ENCODE measurements around the gene MARCHF10. TPM values are rescaled to one million over a fixed set of nuclear protein-coding genes. Genes with fewer than 3 reads are reported as not detected.
"Not testable (repeated sequence)": the region's sequence is repeated elsewhere in the genome, so short reads cannot be mapped to it uniquely, and the experiment has no call there.

Gene MARCHF10
- total and polyA plus RNA-seq, 4 donors: not detected

GRCh38 chr17:62700964-62701705 lies 107.0 kb downstream of the MARCHF10 start:
- Histone ChIP-seq H3K4me3 (ENCODE audit: low read length in 2 of 2) (no peak overlapping the region), H3K36me3 (ENCODE audit: control insufficient read depth in 1 of 2, insufficient read depth in 2 of 2, low read length in 1 of 2) (no peaks in the 10 kb centered on the region), H3K27ac (ENCODE audit: low read depth in 1 of 2, low read length in 2 of 2) (no peak overlapping the region), H3K27me3 (ENCODE audit: control insufficient read depth in 1 of 2, insufficient read depth in 2 of 2, low read length in 1 of 2) (no peaks in the 10 kb centered on the region), H3K9me3 (ENCODE audit: control insufficient read depth, low read length) (no peaks in the 10 kb centered on the region), H3K4me1 (ENCODE audit: control insufficient read depth in 1 of 2, insufficient read depth in 2 of 2, low read length in 2 of 2) (no peaks in the 10 kb centered on the region)
- intact Hi-C loops (cut with DNase I): loop anchor here (10.0 kb wide), 3 partner anchors 374 to 914 kb away; no protein-coding TSS in a partner anchor
- DNase-seq (peak in 1 of 2 donors; percentile 28), ATAC-seq (ENCODE audit: low FRiP score) (no peak)
- 78% methylated on average over 12 of the region's 12 CpGs for WGBS, 2 donors

- DNase-seq: peak in 1 of 2 donors; percentile 40
- H3K9me3 ChIP-seq (ENCODE audit: control insufficient read depth, low read length); ATAC-seq (ENCODE audit: low FRiP score); intact Hi-C loops (cut with DNase I); H3K36me3 ChIP-seq (ENCODE audit: control insufficient read depth in 1 of 2, insufficient read depth in 2 of 2, low read length in 1 of 2); H3K4me1 ChIP-seq (ENCODE audit: control insufficient read depth in 1 of 2, insufficient read depth in 2 of 2, low read length in 2 of 2); H3K27ac ChIP-seq (ENCODE audit: low read depth in 1 of 2, low read length in 2 of 2); H3K27me3 ChIP-seq (ENCODE audit: control insufficient read depth in 1 of 2, insufficient read depth in 2 of 2, low read length in 1 of 2); H3K4me3 ChIP-seq (ENCODE audit: low read length in 2 of 2): not testable (repeated sequence)
- 85 to 96% methylated on average over 11 of the region's 11 CpGs for WGBS, 2 donors
These were observed 109.7 kb downstream of the MARCHF10 start for GRCh38 chr17:62698459-62698858.

- intact Hi-C loops (cut with DNase I): no loop called here
- WGBS, 2 donors: 2 to 13% methylated on average over 27 of the region's 27 CpGs
- Histone ChIP-seq H3K36me3 (ENCODE audit: control insufficient read depth in 1 of 2, insufficient read depth in 2 of 2, low read length in 1 of 2) (no peaks in the 10 kb centered on the region), H3K4me3 (ENCODE audit: low read length in 2 of 2) (no peak overlapping the region), H3K27ac (ENCODE audit: low read depth in 1 of 2, low read length in 2 of 2) (no peak overlapping the region), H3K9me3 (ENCODE audit: control insufficient read depth, low read length) (no peaks in the 10 kb centered on the region), H3K4me1 (ENCODE audit: control insufficient read depth in 1 of 2, insufficient read depth in 2 of 2, low read length in 2 of 2) (no peaks in the 10 kb centered on the region), H3K27me3 (ENCODE audit: control insufficient read depth in 1 of 2, insufficient read depth in 2 of 2, low read length in 1 of 2) (no peaks in the 10 kb centered on the region)
- peak; percentile 74 to 80 for DNase-seq
- ATAC-seq (ENCODE audit: low FRiP score): peak; percentile 49
These were observed 111.2 kb downstream of the MARCHF10 start for GRCh38 chr17:62696726-62697490.

GRCh38 chr17:62696256-62696655 lies 111.9 kb downstream of the MARCHF10 start:
- no peaks in the 10 kb centered on the region for H3K4me1 ChIP-seq (ENCODE audit: control insufficient read depth in 1 of 2, insufficient read depth in 2 of 2, low read length in 2 of 2)
- 43 to 51% methylated on average over 10 of the region's 10 CpGs for WGBS, 2 donors
- no peaks in the 10 kb centered on the region for H3K36me3 ChIP-seq (ENCODE audit: control insufficient read depth in 1 of 2, insufficient read depth in 2 of 2, low read length in 1 of 2)
- no peaks in the 10 kb centered on the region for H3K27me3 ChIP-seq (ENCODE audit: control insufficient read depth in 1 of 2, insufficient read depth in 2 of 2, low read length in 1 of 2)
- no peak overlapping the region for H3K4me3 ChIP-seq (ENCODE audit: low read length in 2 of 2)
- intact Hi-C loops (cut with DNase I): no loop called here
- peak in 1 of 2 donors; percentile 68 for DNase-seq
- no peak overlapping the region for H3K27ac ChIP-seq (ENCODE audit: low read depth in 1 of 2, low read length in 2 of 2)
- H3K9me3 ChIP-seq (ENCODE audit: control insufficient read depth, low read length): no peaks in the 10 kb centered on the region
- peak; percentile 4 for ATAC-seq (ENCODE audit: low FRiP score)

DNA sequence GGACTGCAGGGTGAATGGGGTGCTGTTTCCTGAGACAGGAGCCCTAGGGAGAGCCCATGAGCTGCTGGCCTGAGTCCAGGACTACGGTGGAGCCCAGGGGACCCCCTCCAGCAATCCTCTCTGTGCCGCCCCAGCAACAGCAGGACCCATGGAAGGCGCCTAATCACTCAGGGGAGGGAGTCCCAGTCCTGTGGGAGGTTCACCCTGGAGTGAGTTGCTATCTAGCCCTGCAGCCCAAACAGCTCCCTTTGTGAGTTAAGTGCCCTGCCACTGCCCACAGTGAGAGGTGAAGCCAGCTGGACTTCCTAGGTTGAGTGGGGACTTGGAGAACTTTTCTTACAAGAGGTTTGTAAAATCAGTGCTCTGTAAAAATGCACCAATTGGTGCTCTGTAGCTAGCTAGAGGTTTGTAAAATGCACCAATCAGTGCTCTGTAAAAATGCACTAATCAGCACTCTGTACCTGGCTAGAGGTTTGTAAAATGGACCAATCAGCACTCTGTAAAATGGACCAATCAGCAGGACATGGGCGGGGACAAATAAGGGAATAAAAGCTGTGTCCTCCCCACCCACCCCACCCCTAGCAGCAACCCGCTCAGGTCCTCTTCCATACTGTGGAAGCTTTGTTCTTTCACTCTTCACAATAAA lies 112.9 kb downstream of the MARCHF10 start:
- H3K9me3 ChIP-seq (ENCODE audit: control insufficient read depth, low read length); ATAC-seq (ENCODE audit: low FRiP score); DNase-seq; H3K27ac ChIP-seq (ENCODE audit: low read depth in 1 of 2, low read length in 2 of 2); H3K4me1 ChIP-seq (ENCODE audit: control insufficient read depth in 1 of 2, insufficient read depth in 2 of 2, low read length in 2 of 2); intact Hi-C loops (cut with DNase I); H3K4me3 ChIP-seq (ENCODE audit: low read length in 2 of 2); H3K27me3 ChIP-seq (ENCODE audit: control insufficient read depth in 1 of 2, insufficient read depth in 2 of 2, low read length in 1 of 2); H3K36me3 ChIP-seq (ENCODE audit: control insufficient read depth in 1 of 2, insufficient read depth in 2 of 2, low read length in 1 of 2): not testable (repeated sequence)
- WGBS, 2 donors: 90 to 95% methylated on average over 5 of the region's 5 CpGs

DNA sequence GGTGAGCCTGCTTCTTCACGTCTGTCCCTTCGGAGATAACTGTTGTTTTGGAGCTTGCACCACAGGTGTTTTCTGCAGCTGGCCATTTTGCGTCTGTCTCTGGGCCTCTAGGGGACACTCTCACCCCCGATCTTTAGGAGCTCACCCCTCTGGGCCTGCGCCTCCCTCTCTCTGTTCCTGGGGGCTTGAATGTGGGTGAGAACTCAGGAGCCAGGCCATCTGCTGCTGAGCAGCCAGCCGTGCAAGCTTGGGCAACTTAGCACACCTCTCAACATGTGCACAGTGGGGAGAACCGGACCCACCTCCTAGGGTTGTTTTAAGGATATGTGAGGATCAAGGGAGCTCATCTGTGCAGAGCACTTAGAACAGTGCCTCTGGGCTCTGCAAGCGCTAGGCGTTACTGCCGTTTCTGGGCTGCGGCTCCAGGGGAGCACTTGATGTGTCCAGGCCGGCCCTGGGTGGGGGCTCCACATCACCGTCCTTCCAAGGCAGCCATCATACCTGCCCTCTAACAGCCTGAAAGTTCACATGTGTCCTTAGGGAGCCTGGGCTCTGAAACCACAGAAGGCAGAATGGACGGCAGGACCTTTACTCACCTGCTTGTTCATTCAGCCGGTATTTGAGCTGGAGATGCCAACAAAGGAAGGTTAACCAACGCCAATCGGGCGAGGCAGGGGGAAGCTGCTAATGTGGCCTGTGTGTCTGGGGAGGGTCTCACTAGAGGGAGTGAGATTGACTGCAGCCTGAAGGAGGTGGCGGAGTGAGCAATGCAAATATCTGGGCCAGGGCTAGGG lies 114.3 kb downstream of the MARCHF10 start:
- no peaks in the 10 kb centered on the region for H3K4me1 ChIP-seq (ENCODE audit: control insufficient read depth in 1 of 2, insufficient read depth in 2 of 2, low read length in 2 of 2)
- ATAC-seq (ENCODE audit: low FRiP score) (no peak), DNase-seq (no peak)
- no peaks in the 10 kb centered on the region for H3K9me3 ChIP-seq (ENCODE audit: control insufficient read depth, low read length)
- no peak overlapping the region for H3K4me3 ChIP-seq (ENCODE audit: low read length in 2 of 2)
- intact Hi-C loops (cut with DNase I): no loop called here
- H3K27me3 ChIP-seq (ENCODE audit: control insufficient read depth in 1 of 2, insufficient read depth in 2 of 2, low read length in 1 of 2): no peaks in the 10 kb centered on the region
- H3K36me3 ChIP-seq (ENCODE audit: control insufficient read depth in 1 of 2, insufficient read depth in 2 of 2, low read length in 1 of 2): peaks cover 3 to 4% of the 10 kb centered on the region in 2 donors
- 81 to 83% methylated on average over 19 of the region's 19 CpGs for WGBS, 2 donors
- no peak overlapping the region for H3K27ac ChIP-seq (ENCODE audit: low read depth in 1 of 2, low read length in 2 of 2)

GRCh38 chr17:62692721-62693431 lies 115.2 kb downstream of the MARCHF10 start:
- peaks cover 3 to 5% of the 10 kb centered on the region in 2 donors for H3K36me3 ChIP-seq (ENCODE audit: control insufficient read depth in 1 of 2, insufficient read depth in 2 of 2, low read length in 1 of 2)
- H3K27ac ChIP-seq (ENCODE audit: low read depth in 1 of 2, low read length in 2 of 2): no peak overlapping the region
- H3K4me3 ChIP-seq (ENCODE audit: low read length in 2 of 2): no peak overlapping the region
- H3K4me1 ChIP-seq (ENCODE audit: control insufficient read depth in 1 of 2, insufficient read depth in 2 of 2, low read length in 2 of 2): no peaks in the 10 kb centered on the region
- WGBS, 2 donors: 63 to 73% methylated on average over 14 of the region's 14 CpGs
- DNase-seq (no peak), ATAC-seq (ENCODE audit: low FRiP score) (peak; percentile 49)
- intact Hi-C loops (cut with DNase I): no loop called here
- H3K27me3 ChIP-seq (ENCODE audit: control insufficient read depth in 1 of 2, insufficient read depth in 2 of 2, low read length in 1 of 2): no peaks in the 10 kb centered on the region
- no peaks in the 10 kb centered on the region for H3K9me3 ChIP-seq (ENCODE audit: control insufficient read depth, low read length)

Data from aorta (tissue), 5 donors.